Colonic mucosa (tissue), 4 donors: ENCODE data around the gene FASTKD2. TPM values are rescaled to one million over a fixed set of nuclear protein-coding genes. Genes with fewer than 3 reads are reported as not detected.

Experiments used
- DNase-seq: peaks from one replicate; pipeline ENCODE4 v3.0.0-alpha.2; 2020
- H3K27ac ChIP-seq: fragments of 200-600 bp; one replicate; pipeline ENCODE4 v1.8.0; 2021
- H3K27me3 ChIP-seq: fragments of 200-600 bp; one replicate; pipeline ENCODE4 v1.8.0; 2021
- H3K36me3 ChIP-seq: fragments of 200-600 bp; one replicate; pipeline ENCODE4 v1.8.0; 2021
- H3K4me1 ChIP-seq: fragments of 200-600 bp; one replicate; pipeline ENCODE4 v1.8.0; 2021; ENCODE audit warnings: mild to moderate bottlenecking
- H3K4me3 ChIP-seq: fragments of 200-600 bp; one replicate; pipeline ENCODE4 v1.8.0; 2021
- H3K9ac ChIP-seq, 2 donors: one replicate each; pipeline ENCODE4 v1.7.0; 2013; ENCODE audit warnings: control low read depth in 2 of 2, low read depth in 2 of 2, low read length in 2 of 2
- H3K9me3 ChIP-seq: fragments of 200-600 bp; one replicate; pipeline ENCODE4 v1.8.0; 2021
- intact Hi-C: fragments of 100-400 bp; cut with DNase I; formaldehyde crosslinking; loops from one replicate; pipeline ENCODE4 v1.14.1; 2022
- total RNA-seq, 2 donors: library from RNA; stranded (reverse); fragmentation: NEBNext Ultra II Directional in 1 of 2; extraction: Animal tissue kit (Norgen Biotek cat#: 25700) in 1 of 2; gene quantifications; one replicate each; pipeline ENCODE4 v1.2.1, GENCODE V29; 2021
- TF ChIP-seq, protein P1 (sequence below): fragments of 200-600 bp; IDR thresholded peaks from one replicate; pipeline ENCODE4 v1.8.0; 2022; ENCODE audit warnings: antibody characterized with exemption, mild to moderate bottlenecking
- donor health status: healthy.
- donor health status: DM: no; HTN: no; CAD: no.
- donor health status: DM: no; HTN: no; CAD: no.

FASTKD2 gene
- total RNA-seq, 2 donors from 2014 or later = 18.1 to 23.8 TPM

- Histone ChIP-seq H3K9me3 (no peaks in the 10 kb centered on the region), H3K27ac (no peak overlapping the region), H3K36me3 (peaks cover 17% of the 10 kb centered on the region), H3K4me3 (no peak overlapping the region), H3K9ac (no peak overlapping the region), H3K27me3 (no peaks in the 10 kb centered on the region), H3K4me1 (no peaks in the 10 kb centered on the region)
- no peak for DNase-seq
- TF ChIP-seq, protein P1, sequence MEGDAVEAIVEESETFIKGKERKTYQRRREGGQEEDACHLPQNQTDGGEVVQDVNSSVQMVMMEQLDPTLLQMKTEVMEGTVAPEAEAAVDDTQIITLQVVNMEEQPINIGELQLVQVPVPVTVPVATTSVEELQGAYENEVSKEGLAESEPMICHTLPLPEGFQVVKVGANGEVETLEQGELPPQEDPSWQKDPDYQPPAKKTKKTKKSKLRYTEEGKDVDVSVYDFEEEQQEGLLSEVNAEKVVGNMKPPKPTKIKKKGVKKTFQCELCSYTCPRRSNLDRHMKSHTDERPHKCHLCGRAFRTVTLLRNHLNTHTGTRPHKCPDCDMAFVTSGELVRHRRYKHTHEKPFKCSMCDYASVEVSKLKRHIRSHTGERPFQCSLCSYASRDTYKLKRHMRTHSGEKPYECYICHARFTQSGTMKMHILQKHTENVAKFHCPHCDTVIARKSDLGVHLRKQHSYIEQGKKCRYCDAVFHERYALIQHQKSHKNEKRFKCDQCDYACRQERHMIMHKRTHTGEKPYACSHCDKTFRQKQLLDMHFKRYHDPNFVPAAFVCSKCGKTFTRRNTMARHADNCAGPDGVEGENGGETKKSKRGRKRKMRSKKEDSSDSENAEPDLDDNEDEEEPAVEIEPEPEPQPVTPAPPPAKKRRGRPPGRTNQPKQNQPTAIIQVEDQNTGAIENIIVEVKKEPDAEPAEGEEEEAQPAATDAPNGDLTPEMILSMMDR = no peak
- intact Hi-C loops = no loop called here
These were observed 27.2 kb downstream of the FASTKD2 start for GRCh38 chr2:206792645-206793044.

DNA sequence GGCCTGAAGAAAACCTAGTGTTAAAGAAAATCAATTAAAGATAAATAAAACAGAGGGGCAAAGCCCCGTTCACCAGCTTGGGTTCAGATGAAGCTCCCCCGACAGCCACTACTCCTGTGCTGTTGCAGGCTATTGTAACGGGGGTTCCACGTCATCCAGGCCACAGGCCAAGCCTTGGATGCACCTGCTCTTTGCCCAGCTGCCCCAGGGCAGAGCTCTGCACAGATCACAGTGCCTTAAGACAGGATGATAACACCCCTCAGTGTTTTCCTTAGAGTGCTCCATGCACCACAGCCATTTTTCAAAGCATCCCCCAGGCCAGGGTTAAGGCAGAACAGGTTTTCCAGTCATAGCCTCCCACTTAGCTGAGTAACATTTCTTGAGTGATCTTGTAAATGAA lies 32.0 kb downstream of the FASTKD2 start:
- Histone ChIP-seq H3K4me3 (no peak overlapping the region), H3K4me1 (no peaks in the 10 kb centered on the region), H3K27ac (no peak overlapping the region), H3K36me3 (no peaks in the 10 kb centered on the region), H3K9ac (no peak overlapping the region), H3K27me3 (no peaks in the 10 kb centered on the region), H3K9me3 (no peaks in the 10 kb centered on the region)
- TF ChIP-seq, protein P1 = no peak
- no peak for DNase-seq
- intact Hi-C loops = no loop called here

DNA sequence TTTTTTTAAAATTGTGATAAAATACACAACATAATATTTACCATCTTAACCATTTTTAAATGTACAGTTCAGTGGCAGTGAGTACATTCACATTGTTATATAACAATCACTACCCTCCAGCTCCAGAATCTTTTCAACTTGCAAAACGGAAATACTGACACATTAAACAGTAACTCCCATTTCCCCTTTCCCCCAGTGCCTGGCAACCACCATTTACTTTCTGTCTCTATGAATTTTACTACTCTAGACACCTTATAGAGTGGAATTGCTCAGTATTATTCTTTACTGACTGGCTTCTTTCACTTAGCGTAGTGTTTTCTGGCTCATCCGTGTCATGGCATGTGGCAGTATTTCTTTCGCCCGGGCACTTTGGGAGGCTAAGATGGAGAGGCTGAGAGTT lies 32.6 kb downstream of the FASTKD2 start:
- no peak overlapping the region for H3K4me3 ChIP-seq
- H3K27ac ChIP-seq = no peak overlapping the region
- intact Hi-C loops = no loop called here
- H3K27me3 ChIP-seq = no peaks in the 10 kb centered on the region
- no peak overlapping the region for H3K9ac ChIP-seq
- no peaks in the 10 kb centered on the region for H3K9me3 ChIP-seq
- DNase-seq = no peak
- H3K36me3 ChIP-seq = no peaks in the 10 kb centered on the region
- no peaks in the 10 kb centered on the region for H3K4me1 ChIP-seq
- TF ChIP-seq, protein P1 = no peak

DNA sequence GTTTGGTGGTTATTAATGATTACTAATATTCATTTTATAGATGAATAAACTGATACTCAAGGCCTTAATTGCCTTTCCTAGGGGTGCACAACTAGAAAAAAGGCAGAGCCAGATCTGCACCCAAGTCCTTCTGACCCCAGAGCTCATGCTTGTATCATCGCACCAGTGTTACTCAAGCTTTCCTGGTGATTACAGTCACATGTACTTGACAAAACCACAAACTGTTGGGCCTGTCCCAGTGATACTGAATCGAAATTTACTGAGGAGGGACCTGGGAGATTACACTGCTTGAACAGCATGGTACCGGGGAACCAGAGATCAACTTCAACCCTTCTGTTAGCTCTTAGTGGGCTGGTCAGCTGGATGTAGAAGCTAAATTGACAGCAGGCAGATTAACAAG lies 33.7 kb downstream of the FASTKD2 start:
- Histone ChIP-seq H3K9me3 (no peaks in the 10 kb centered on the region), H3K4me3 (no peak overlapping the region), H3K36me3 (no peaks in the 10 kb centered on the region), H3K9ac (no peak overlapping the region), H3K27me3 (no peaks in the 10 kb centered on the region), H3K4me1 (no peaks in the 10 kb centered on the region), H3K27ac (no peak overlapping the region)
- no peak for DNase-seq
- intact Hi-C loops = no loop called here
- TF ChIP-seq, protein P1 = no peak

DNA sequence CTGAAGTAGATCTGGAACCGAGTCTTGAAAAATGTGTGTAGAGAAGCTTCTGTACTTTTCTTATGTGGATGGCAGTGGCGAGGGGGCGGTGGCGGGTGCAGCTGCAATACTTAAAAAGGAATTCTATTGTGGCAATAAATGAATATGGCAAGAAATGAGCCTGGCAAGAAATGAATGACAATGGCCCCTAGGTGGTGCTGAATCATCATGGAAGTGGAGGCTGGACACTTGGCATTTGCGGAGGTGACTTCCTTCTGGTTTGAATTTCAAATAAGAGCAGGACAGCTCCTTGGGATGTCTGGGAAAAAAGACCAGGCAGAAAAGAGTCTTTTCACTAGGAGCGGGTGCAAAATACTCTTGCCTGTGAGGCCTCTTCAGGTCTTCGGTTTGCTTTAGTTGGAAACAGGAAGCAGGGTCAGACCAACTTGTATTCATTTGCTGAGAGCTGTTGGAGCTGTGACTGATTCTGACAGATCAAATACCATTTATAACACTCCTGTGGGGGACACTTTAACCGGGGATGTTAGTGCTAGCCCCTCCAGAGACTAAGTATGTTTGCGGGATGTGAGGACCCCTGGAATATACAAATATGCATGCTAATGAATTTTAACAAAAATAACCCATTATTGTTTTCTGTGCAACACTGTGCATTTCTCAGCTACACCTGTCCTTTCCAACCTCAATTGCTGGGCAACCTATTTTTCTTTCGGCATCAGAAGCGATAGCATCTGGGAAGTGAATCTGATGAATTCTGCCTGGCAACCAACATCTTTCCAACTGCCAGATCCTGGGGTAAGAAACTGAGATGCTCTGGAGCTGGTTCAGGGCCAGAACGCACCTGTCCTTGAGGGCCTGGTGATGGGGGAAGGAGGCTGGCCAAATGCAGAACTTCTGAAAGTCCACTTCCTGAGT lies 35.4 kb downstream of the FASTKD2 start:
- no peaks in the 10 kb centered on the region for H3K27me3 ChIP-seq
- no peak overlapping the region for H3K4me3 ChIP-seq
- H3K9me3 ChIP-seq = no peaks in the 10 kb centered on the region
- no peak overlapping the region for H3K9ac ChIP-seq
- H3K27ac ChIP-seq = no peak overlapping the region
- intact Hi-C loops = loop anchor here (5.0 kb wide), 2 partner anchors 182 to 677 kb away; no protein-coding TSS in a partner anchor
- peak; percentile 56 for DNase-seq
- H3K4me1 ChIP-seq = no peaks in the 10 kb centered on the region
- H3K36me3 ChIP-seq = no peaks in the 10 kb centered on the region
- TF ChIP-seq, protein P1 = peak; percentile 46
